Fibroblast of peridontal ligament (primary cell): ENCODE results near the gene SEMA6A.
"Not testable (repeated sequence)": the region's sequence is repeated elsewhere in the genome, so short reads cannot be mapped to it uniquely, and the experiment has no call there.

Experiments
- DNase-seq: peaks from one replicate; pipeline ENCODE4 v3.0.0-alpha.2; 2010; ENCODE audit errors: extremely low read depth

Gene SEMA6A

GRCh38 chr5:116524051-116524904 is 50.3 kb downstream of the SEMA6A start:
- DNase-seq: no peak

GRCh38 chr5:116523182-116523581 is 51.4 kb downstream of the SEMA6A start:
- DNase-seq: not testable (repeated sequence)

- no peak for DNase-seq
Measured at GRCh38 chr5:116522356-116523136, 52.1 kb downstream of the SEMA6A start.

GRCh38 chr5:116521173-116521872 is 53.3 kb downstream of the SEMA6A start:
- no peak for DNase-seq

- no peak for DNase-seq
Measured at GRCh38 chr5:116520771-116521170, 53.9 kb downstream of the SEMA6A start.

GRCh38 chr5:116518423-116518822 is 56.2 kb downstream of the SEMA6A start:
- no peak for DNase-seq

GRCh38 chr5:116517488-116517887 is 57.1 kb downstream of the SEMA6A start:
- no peak for DNase-seq

- no peak for DNase-seq
Measured at GRCh38 chr5:116516021-116516420, 58.6 kb downstream of the SEMA6A start.

- no peak for DNase-seq
Measured at GRCh38 chr5:116514421-116514970, 60.1 kb downstream of the SEMA6A start.

- DNase-seq: no peak
Measured at GRCh38 chr5:116510517-116510916, 64.1 kb downstream of the SEMA6A start.

- no peak for DNase-seq
Measured at GRCh38 chr5:116509483-116510244, 65.0 kb downstream of the SEMA6A start.

GRCh38 chr5:116508835-116509234 is 65.8 kb downstream of the SEMA6A start:
- no peak for DNase-seq

- DNase-seq: no peak
Measured at GRCh38 chr5:116507941-116508655, 66.5 kb downstream of the SEMA6A start.

GRCh38 chr5:116507051-116507537 is 67.5 kb downstream of the SEMA6A start:
- DNase-seq: peak; percentile 40

- no peak for DNase-seq
Measured at GRCh38 chr5:116506488-116506887, 68.1 kb downstream of the SEMA6A start.

- DNase-seq: no peak
Measured at GRCh38 chr5:116504593-116505166, 69.9 kb downstream of the SEMA6A start.

- DNase-seq: peak; percentile 35
Measured at GRCh38 chr5:116502616-116503015, 72.0 kb downstream of the SEMA6A start.

GRCh38 chr5:116502138-116502537 is 72.5 kb downstream of the SEMA6A start:
- DNase-seq: no peak

GRCh38 chr5:116498503-116499048 is 76.0 kb downstream of the SEMA6A start:
- DNase-seq: no peak

- no peak for DNase-seq
Measured at GRCh38 chr5:116497631-116498030, 77.0 kb downstream of the SEMA6A start.
